ENCODE measurements around the gene SSX2B. TPM values are rescaled to one million over a fixed set of nuclear protein-coding genes. Genes with fewer than 3 reads are reported as not detected.
"Not testable (repeated sequence)": the region's sequence is repeated elsewhere in the genome, so short reads cannot be mapped to it uniquely, and the experiment has no call there.

Gene SSX2B
- total RNA-seq (not detected), polyA plus RNA-seq (not detected)
- long read RNA-seq, donor 1: 0 reads
- long read RNA-seq, donor 2: 0 reads

GRCh38 chrX:52750952-52751351, at the start of gene SSX2B:
TSS of gene SSX2B (plus strand) at chrX:52751252. CDS start at chrX:52752681, 1,429 bp downstream.
- H3K36me3 ChIP-seq (ENCODE audit: insufficient read depth in 1 of 2, low read depth in 1 of 2); H3K27ac ChIP-seq; intact Hi-C loops (cut with DNase I); DNase-seq; H3K4me1 ChIP-seq; ATAC-seq; H3K4me3 ChIP-seq; H3K27me3 ChIP-seq (ENCODE audit: insufficient read depth in 3 of 3, low read length in 2 of 3); H3K9me3 ChIP-seq: not testable (repeated sequence)
- WGBS, 3 donors: no CpG with 5 or more reads among the region's 13 CpGs

GRCh38 chrX:52707078-52707477, 44.0 kb upstream of the SSX2B start, which contains the start of gene SSX2:
TSS of gene SSX2 (minus strand) at chrX:52707178. CDS start at chrX:52705749, 1,429 bp downstream.
- H3K27me3 ChIP-seq (ENCODE audit: insufficient read depth in 3 of 3, low read length in 2 of 3); H3K4me1 ChIP-seq; ATAC-seq; H3K4me3 ChIP-seq; H3K9me3 ChIP-seq; H3K27ac ChIP-seq; DNase-seq; H3K36me3 ChIP-seq (ENCODE audit: insufficient read depth in 1 of 2, low read depth in 1 of 2); intact Hi-C loops (cut with DNase I): not testable (repeated sequence)
- no CpG with 5 or more reads among the region's 13 CpGs for WGBS, 3 donors

GRCh38 chrX:52765983-52766382, 14.9 kb downstream of the SSX2B start:
- WGBS, 3 donors: 71% methylated on average over 2 of the region's 5 CpGs; no CpG with 5 or more reads in 2 of the 3 donors
- DNase-seq; intact Hi-C loops (cut with DNase I); ATAC-seq; H3K9me3 ChIP-seq; H3K27ac ChIP-seq; H3K4me3 ChIP-seq; H3K27me3 ChIP-seq (ENCODE audit: insufficient read depth in 3 of 3, low read length in 2 of 3); H3K4me1 ChIP-seq; H3K36me3 ChIP-seq (ENCODE audit: insufficient read depth in 1 of 2, low read depth in 1 of 2): not testable (repeated sequence)

GRCh38 chrX:52773504-52773903, 22.5 kb downstream of the SSX2B start:
- H3K27ac ChIP-seq; H3K9me3 ChIP-seq; H3K4me1 ChIP-seq; DNase-seq; intact Hi-C loops (cut with DNase I); H3K36me3 ChIP-seq (ENCODE audit: insufficient read depth in 1 of 2, low read depth in 1 of 2); H3K4me3 ChIP-seq; ATAC-seq; H3K27me3 ChIP-seq (ENCODE audit: insufficient read depth in 3 of 3, low read length in 2 of 3): not testable (repeated sequence)
- WGBS, 3 donors: 76 to 86% (median 85%) methylated on average over 7 to 8 of the region's 11 CpGs

GRCh38 chrX:52797327-52797726, 46.3 kb downstream of the SSX2B start, which contains the start of gene SPANXN5:
TSS of gene SPANXN5 (minus strand) at chrX:52797427. CDS start at chrX:52797348, 79 bp downstream.
- ATAC-seq; intact Hi-C loops (cut with DNase I); H3K27ac ChIP-seq; H3K4me3 ChIP-seq; H3K36me3 ChIP-seq (ENCODE audit: insufficient read depth in 1 of 2, low read depth in 1 of 2); DNase-seq; H3K4me1 ChIP-seq; H3K9me3 ChIP-seq: not testable (repeated sequence)
- H3K27me3 ChIP-seq (ENCODE audit: insufficient read depth in 3 of 3, low read length in 2 of 3): peaks cover 0 to 26% (median 0%) of the 10 kb centered on the region in 3 donors
- 83 to 88% (median 85%) methylated on average over 2 of the region's 2 CpGs for WGBS, 3 donors

- H3K27me3 ChIP-seq (ENCODE audit: insufficient read depth in 3 of 3, low read length in 2 of 3): peaks cover 0 to 26% (median 0%) of the 10 kb centered on the region in 3 donors
- 69 to 75% (median 72%) methylated on average over 2 of the region's 2 CpGs for WGBS, 3 donors
- intact Hi-C loops (cut with DNase I); H3K27ac ChIP-seq; DNase-seq; ATAC-seq; H3K36me3 ChIP-seq (ENCODE audit: insufficient read depth in 1 of 2, low read depth in 1 of 2); H3K4me1 ChIP-seq; H3K4me3 ChIP-seq; H3K9me3 ChIP-seq: not testable (repeated sequence)
Observed at GRCh38 chrX:52804876-52805275, 53.8 kb downstream of the SSX2B start.

Other genes starting within 250 kb of the SSX2B start
- not detected for gene XAGE1B, start 234.2 kb upstream of the SSX2B start, total RNA-seq
- gene XAGE1B, start 234.2 kb upstream of the SSX2B start, polyA plus RNA-seq: not detected
- gene SSX7, start 96.4 kb upstream of the SSX2B start, total RNA-seq: not detected
- not detected for gene SSX7, start 96.4 kb upstream of the SSX2B start, polyA plus RNA-seq
- not detected for gene SSX2, start 44.1 kb upstream of the SSX2B start, total RNA-seq
- gene SSX2, start 44.1 kb upstream of the SSX2B start, polyA plus RNA-seq: not detected
- not detected for gene SPANXN5, start 46.2 kb downstream of the SSX2B start, total RNA-seq
- gene SPANXN5, start 46.2 kb downstream of the SSX2B start, polyA plus RNA-seq: not detected
- not detected for gene XAGE5, start 60.0 kb downstream of the SSX2B start, total RNA-seq
- not detected for gene XAGE5, start 60.0 kb downstream of the SSX2B start, polyA plus RNA-seq
- gene XAGE3, start 116.8 kb downstream of the SSX2B start, total RNA-seq: not detected
- gene XAGE3, start 116.8 kb downstream of the SSX2B start, polyA plus RNA-seq: under 1 TPM in 1 of 3 donors, not detected in 2; 0.55 TPM
- gene FAM156B, start 146.1 kb downstream of the SSX2B start, total RNA-seq: 1 to 10 TPM; 1.1 to 2.7 (median 2.3) TPM
- 1 to 10 TPM; 1.6 to 5.4 (median 2.7) TPM for gene FAM156B, start 146.1 kb downstream of the SSX2B start, polyA plus RNA-seq
- 1 to 10 TPM; 3.4 to 8.6 (median 6.2) TPM for gene FAM156A, start 207.3 kb downstream of the SSX2B start, total RNA-seq
- 1 to 10 TPM; 4.0 to 9.9 (median 5.3) TPM for gene FAM156A, start 207.3 kb downstream of the SSX2B start, polyA plus RNA-seq